GM18511 (cell line): ENCODE results near the gene ASCC3.
"Not testable (repeated sequence)": the region's sequence is repeated elsewhere in the genome, so short reads cannot be mapped to it uniquely, and the experiment has no call there.

Source experiments
- ATAC-seq: cut with Tn5 transposase; IDR thresholded peaks from one replicate; pipeline ENCODE4 v1.9.1; 2021; ENCODE audit warnings: mild to moderate bottlenecking, moderate library complexity; ENCODE audit not compliant: unreplicated experiment

The ASCC3 gene

DNA sequence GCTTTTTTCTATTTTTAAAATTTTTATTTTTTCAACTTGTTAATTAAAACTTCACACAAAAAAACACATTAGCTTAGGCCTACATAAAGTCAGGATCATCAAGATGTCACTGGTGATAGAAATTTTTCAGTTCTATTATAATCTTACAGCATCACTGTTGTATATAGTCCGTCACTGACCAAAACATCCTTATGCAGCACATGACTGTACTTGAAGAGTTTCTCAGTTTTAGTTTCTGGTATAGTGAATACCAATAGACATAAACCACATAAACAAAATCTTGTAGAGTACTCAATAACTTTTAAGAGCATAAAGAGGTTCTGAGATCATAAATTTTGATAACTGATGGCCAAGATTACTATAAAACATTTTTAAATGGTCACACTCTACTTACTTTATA is 71.8 kb downstream of the ASCC3 start:
- no peak for ATAC-seq

DNA sequence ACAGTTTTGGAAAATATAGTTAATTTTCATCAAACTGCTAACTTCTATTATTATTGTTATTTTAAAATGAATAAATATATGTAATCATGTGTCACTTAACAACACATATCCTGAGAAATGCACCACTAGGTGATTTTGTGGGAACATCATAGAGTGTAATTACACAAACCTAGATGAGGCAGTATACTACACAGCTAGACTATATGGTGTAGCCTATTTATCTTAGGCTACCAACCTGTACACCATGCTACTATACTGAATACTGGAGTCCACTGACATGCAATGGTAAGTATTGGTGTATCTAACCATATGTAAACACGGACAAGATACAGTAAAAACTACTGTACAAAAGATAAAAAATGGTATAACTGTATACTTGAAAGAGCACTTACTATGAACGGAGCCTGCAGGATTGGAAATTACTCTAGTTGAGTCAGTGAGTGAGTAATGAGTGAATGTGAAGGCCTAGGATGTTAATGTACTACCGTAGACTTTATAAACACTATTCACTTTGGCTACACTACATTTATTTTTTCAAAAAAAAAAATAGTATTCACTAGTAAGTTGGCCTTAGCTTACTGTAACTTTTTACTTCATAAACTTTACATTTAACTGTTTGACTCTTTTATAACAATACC is 72.4 kb downstream of the ASCC3 start:
- no peak for ATAC-seq

DNA sequence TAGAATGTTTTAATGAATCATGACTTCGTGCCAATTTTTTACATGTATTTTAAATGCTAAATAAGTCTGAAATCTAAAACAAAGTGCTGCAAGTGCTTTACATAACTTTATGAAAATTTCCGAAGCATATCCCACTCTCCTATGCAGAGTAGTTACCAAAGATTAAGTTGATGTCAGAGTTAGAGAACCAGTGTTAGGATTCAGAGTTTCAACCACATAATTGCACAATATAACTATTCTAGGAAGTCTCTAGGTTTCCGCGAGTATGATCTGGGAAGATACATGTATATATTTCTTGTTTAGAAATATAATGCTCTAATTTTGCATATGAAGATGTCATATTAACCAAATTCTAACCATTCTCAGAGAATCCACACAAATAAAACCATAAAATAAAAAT is 74.8 kb downstream of the ASCC3 start:
- no peak for ATAC-seq

DNA sequence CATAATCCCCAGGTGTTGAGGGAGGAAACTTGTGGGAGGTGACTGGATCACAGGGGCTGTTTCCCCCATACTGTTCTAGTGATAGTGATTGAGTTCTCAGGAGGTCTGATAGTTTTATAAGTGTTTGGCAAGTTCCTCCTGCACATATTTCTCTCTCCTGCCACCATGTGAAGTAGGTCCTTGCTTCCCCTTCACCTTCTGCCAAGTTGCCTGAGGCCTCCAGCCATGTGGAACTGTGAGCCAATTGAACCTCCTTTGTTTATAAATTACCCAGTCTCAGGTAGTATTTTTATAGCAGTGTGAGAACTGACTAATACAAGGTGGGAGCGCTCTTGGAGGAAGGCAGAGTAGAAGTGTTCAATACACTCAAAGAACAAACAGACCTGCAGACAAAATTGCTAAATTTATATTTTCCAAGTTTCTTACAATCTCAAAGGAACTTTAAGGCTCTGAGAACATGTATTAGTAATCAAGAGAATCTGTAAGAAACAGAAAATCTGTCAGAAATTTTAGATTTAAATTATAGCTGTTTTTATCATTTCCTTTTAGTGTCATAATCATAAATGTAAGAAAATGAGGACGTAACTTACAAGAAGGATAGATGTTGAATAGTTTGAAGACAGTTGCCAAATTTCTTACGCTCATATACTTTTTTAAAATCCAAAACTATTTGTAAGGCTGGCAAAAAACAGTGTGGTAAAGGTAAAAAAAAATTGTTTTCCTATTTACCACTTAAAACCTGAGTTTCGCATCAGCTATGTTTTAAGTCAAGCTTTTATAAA is 77.7 kb downstream of the ASCC3 start:
- no peak for ATAC-seq

DNA sequence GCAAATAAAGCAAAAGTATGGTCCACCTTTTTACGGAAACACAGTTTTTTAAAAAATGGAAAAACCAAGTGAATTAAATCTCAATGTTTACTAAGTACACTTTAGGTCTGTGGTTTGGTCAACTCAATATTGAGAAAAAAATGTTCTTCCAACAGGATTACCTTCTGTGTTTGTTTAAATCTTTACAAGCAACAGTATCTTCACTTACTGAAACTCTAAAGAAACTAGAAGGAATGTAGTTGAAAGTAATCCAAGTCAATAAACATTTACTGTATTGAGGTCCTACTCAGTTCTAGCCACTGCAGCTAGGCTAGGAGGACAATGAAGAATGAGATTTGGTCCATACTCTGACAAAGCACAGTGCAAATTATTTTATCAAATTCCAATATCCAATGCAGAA is 80.1 kb downstream of the ASCC3 start:
- no peak for ATAC-seq

DNA sequence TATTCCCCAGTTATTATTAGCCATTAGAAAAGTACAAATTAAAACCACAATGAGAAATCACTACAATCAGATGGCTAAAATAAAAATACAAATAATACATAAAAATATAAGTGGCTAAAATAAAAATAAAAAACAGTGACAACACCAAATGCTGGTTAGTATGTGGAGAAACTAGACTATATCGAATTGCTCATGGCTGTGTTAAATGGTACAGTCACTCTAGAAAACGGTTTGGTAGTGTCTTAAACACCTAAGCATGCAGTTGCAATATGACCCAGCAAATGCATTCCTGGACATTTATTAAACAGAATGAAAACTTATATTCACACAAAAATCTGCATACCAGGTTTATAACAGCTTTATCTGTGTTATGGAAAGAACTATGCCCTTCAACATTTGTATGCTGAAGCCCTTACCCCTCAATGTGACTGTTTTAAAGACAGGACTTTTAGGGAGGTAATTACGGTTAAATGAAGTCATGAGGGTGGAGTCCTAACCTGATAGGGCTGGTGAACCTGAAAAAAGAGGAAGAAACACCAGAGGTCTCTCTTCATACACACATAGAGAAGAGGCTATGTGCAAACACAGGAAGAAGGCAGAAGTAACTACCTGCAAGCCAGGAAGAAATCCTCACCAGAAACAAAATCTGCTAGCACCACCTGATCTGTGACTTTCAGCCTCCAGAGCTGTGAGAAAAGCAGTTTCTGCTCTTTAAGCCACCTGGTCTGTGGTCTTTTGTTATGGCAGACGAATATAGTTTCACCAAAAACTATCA is 84.9 kb downstream of the ASCC3 start:
- peak; percentile 98 for ATAC-seq

DNA sequence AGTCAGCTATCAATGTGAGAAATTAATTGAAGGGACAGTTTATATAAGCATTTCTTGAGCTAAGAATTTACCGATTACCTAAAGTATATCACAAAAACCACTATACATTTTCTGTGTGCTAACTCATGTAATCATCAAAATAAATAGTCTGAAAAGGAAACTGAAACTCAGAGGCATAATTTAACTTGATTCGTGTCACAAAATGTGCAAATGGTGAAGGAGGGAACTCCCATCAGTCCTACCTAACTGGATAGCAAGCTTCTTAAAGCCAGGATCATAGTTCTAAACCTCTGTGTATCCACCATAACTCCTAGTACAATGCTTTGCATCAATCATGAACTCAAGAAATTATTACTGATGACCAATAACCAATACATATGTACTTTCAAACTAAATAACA is 91.0 kb downstream of the ASCC3 start:
- ATAC-seq = no peak

DNA sequence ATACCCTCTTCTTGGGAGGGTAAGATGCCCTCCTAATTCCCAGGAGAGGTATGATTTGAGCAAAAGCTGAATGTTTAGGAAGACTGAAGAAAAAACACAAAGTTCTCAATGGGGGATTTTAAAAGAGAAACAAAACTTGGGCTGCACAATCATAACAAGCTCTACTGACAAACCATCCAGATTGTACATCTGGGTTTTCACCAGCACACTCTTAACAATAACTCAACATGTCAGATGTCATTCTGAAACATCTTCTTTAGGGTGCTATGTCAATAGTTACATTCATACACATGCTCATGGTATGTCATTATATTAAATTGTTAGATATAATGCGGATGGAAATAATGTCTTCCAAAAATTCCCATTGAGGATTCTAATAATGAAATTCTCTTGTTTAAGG is 95.1 kb downstream of the ASCC3 start:
- ATAC-seq = no peak

DNA sequence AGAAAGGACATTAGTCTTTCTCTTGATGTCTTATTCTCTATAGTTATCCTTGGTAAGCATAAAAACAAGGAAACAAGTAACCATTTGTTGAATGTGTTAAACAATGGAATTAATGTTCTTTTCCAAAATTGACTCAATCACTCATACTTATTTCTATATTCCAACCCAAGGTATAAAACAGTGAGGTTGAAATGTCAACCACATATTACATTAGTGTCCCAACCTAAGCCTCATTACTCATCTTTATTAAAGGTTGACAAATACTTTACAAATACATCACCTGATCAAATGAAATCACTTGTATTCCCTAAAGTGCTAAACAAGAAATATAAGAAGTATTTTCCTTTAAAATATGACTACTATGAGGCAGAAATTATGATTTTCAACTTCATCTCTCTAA is 100.5 kb downstream of the ASCC3 start:
- ATAC-seq = no peak

DNA sequence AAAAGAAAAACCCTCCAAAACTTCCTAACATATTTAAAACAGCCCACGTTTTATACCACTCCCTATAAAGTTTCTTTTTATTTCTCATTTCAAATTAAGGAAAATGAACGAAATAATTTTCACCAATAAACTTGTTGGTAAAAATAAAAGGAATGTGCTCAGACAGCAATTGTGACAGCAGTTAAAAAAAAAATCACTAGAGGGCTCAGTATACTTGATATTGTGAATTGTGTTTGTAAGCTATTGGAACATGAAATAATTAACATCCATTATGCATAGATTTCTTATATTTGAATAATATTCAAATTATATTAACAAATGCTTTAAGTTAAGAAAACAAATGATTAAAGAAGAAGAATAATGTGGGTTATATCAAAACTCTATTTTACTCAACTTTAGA is 105.5 kb downstream of the ASCC3 start:
- no peak for ATAC-seq

DNA sequence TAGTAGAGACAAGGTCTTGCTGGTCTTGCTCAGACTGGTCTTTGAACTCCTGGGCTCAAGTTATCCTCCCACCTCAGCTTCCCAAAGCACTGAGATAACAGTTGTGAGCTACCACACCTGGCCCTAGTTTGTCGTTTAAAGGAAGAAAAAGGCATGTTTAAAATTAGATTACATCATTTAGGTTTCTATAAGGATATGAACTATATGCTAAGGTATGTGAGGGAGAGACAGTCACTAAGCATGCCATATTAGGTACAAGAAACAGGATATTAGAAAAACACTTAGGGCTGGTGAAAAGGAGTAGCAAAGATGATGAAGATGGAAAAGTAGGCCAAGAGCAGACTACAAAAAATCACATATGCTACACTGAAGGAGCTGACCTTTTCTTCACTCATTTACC is 106.4 kb downstream of the ASCC3 start:
- ATAC-seq = no peak

DNA sequence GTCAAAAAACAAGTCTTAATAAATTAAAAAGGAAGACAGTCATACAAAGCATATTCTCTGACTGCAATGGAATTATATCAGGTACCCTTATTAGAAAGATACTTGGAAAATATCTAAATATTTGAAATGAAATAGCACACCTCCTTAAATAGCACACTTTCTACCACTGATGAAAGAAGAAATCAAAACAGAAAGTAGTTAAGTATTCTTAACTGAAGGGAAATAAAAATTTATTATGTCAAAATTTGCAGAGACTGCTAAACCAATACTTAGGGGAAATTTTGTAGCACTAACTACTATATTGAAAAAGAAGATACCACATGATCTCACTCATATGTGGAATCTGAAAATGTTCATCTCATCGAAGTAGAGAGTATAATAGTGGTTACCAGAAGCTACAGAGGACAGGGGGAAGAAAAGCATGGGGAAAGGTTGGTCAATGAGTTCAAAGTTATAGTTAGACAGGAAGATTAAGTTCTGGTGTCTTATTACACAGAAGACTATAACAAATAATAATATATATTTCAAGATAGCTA is 112.2 kb downstream of the ASCC3 start:
- peak; percentile 70 for ATAC-seq

DNA sequence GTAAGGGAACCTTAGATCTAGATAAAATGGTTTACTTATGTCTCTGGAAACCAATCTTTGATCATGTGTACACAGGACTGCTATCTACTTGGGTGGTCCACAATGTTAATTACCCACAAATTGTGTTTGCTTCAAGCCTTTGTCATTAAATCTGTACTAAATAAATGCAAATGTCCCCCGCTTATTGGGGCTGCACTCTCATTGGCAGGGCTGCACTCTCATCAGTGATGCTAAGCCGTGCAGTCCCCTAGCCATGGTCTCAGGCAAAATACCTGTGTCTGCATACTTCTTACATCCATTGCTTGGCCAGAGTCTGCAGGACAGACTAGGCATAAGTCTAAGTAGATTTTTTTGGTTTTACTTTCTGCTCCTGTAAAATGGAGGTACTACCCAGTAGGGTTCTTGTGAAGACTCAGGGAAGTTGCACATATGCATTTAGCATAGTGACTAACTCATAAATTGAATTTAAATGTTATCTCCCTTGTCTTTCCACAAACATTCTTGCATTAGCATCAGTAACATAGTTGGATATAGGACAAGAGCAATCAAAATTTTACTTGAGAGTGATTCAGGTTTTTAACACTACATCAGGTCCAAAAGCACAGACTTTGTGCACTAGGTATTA is 117.4 kb downstream of the ASCC3 start:
- ATAC-seq = no peak

DNA sequence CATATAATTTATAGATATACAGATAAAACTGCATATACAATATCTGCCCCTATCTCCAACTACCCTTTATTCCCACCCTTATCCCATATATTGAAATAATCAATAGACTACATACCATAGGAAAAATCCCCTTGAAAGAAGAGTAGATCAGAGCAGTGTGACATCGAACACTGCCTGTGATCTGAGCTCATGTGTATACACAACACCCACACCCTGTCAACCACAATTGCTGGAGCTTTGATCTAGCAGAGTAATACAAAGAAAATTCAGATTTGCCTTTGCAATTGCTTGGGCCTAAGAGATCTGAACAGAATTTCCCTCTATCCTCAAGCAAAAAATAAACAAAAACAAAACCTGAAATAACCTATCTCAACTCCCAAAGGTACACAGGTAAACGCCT is 119.3 kb downstream of the ASCC3 start:
- no peak for ATAC-seq

DNA sequence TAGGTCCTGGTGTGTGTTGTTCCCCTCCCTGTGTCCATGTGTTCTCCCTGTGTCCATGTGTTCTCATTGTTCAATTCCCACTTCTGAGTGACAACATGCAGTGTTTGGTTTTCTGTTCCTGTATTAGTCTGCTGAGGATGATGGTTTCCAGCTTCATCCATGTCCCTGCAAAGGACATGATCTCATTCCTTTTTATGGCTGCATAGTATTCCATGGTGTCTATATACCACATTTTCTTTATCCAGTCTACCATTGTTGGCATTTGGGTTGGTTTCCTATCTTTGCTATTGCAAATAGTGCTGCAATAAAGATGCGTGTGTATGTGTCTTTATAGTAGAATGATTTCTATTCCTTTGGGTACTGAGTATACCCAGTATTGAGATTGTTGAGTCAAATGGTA is 122.7 kb downstream of the ASCC3 start:
- not testable (repeated sequence) for ATAC-seq

DNA sequence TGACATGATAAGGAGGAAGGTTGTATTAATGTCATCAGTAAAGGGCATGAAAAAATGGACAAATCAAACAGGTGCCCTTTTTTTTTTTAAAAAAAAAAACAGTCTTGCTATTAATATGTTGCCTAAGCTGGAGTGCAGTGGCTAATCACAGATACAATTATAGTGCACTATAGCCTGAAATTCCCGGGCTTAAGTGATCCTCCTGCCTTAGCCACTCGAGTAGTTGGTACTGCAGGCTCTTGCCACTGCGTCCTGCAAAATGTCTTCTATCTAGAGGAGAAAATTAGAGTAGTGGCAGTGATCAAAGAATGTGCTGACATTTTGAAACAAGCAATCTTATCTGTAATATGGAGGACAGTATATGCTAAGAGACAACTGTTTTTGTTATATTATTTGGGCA is 127.7 kb downstream of the ASCC3 start:
- no peak for ATAC-seq

DNA sequence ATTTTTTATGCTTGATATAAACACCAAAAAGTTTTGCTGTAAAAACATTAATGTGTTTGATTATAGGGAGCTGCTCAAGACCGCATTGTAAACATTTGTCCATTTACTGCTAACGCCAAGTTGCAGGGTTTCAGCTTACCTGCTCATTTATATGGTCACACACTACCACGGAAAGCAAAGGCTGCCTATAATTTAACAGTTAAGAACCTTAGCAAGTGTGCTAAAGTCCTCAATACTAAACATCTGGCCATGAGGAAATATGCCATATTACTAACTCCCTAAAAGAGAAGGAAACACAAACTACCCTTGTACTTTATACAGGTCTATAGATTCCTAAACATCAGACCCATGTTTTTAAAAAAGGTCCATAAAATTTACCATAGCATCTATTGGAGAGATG is 129.5 kb downstream of the ASCC3 start:
- ATAC-seq = no peak

DNA sequence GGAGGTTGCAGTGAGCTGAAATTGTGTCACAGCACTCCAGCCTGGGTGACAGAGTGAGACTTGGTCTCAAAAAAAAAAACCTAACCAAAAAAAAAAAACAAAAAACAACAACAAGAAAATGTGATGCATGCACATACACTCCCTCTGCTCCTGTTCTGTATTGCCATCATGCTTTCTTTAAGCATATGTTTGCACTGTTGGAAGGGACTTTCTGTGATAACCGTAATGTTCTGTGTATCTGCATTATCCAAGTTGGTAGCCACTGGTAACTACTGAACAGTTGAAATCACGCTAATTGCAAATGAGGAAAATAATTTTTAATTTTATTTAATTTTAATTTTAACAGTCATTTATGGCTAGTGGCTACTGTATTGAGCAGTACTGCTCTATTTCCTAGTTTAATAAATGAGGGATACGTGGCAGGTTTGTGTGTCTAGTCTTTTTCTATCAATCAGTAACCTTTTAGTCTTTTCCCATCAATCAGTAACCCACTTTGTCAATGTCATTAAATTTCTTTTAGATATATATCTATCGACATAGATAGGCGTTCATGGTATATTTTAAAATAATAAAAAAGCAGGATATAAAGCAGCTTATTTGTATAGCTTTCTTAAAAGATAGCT is 135.6 kb downstream of the ASCC3 start:
- ATAC-seq = no peak

DNA sequence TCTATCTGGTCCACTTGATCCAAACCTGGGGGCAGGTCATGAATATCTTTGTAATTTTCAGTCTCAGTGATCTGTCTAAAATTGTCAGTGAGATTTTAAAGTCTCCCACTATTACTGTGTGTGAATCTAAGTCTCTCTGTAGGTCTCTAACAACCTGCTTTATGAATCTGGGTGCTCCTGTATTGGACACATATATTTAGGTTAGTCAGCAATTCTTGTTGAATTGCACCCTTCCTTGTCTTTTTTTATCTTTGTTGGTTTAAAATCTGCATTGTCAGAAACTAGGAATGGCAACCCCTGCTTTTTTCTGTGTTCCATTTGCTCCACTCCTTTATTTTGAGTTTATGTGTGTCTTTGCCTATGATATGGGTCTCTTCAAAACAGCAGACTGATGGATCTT is 140.7 kb downstream of the ASCC3 start:
- ATAC-seq = no peak

DNA sequence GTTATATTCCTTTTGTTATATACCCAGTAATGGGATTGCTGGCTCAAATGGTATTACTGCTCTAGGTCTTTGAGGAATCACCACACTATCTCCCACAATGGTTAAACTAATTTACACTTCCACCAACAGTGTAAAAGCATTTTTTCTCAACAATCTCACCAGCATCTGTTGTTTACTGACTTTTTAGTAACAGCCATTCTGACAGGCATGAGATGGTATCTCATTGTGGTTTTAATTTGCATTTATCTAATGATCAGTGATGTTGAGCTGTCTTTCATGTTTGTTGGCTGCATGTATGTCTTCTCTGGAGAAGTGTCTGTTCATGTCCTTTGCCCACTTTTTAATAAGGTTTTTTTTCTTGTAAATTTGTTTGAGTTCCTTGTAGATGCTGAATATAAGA is 143.4 kb downstream of the ASCC3 start:
- ATAC-seq = not testable (repeated sequence)

DNA sequence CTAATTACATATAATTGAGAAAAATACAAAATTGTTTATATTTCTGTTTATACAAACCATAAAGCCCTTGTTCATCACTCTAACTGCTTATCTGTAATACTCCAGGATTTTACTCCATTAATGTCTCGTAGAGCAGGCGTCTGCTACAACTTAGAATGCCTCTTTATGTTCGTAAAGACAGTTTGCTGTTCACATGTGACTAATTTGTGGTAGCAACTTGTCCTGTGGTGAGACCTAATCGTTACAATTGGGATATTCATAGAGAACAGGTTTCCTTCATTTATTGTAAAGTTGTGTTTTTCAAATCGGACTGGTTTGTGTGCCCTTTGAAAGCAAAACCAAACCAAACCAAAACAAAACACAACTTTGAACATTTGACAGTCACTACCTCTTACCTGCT is 149.7 kb downstream of the ASCC3 start:
- ATAC-seq = no peak
